Loucy (cell line): ENCODE data around the gene RFWD3.
A peak's percentile ranks its signal among the peaks of the same experiment; 100 is the strongest.

ENCODE experiments used
- H2AFZ ChIP-seq: fragments of 200-600 bp; sonication (generic); 2 replicates; pipeline ENCODE4 v1.6.0; 2016; ENCODE audit warnings: antibody characterized with exemption, mild to moderate bottlenecking, low read length, moderate library complexity
- H3F3A ChIP-seq: fragments of 200-600 bp; 2 replicates; pipeline ENCODE4 v1.6.0; 2016; ENCODE audit warnings: antibody characterized with exemption, low read depth, mild to moderate bottlenecking
- H3K27me3 ChIP-seq: fragments of 200-600 bp; sonication (generic); 2 replicates; pipeline ENCODE4 v1.6.1; 2014; ENCODE audit warnings: low read length, mild to moderate bottlenecking; ENCODE audit not compliant: insufficient read depth, poor library complexity, severe bottlenecking
- H3K36me3 ChIP-seq: fragments of 200-600 bp; sonication (generic); 2 replicates; pipeline ENCODE4 v1.6.1; 2016; ENCODE audit warnings: low read length; ENCODE audit not compliant: insufficient read depth
- H3K4me1 ChIP-seq: fragments of 200-600 bp; sonication (generic); 2 replicates; pipeline ENCODE4 v1.5.1; 2014; ENCODE audit warnings: low read length, mild to moderate bottlenecking; ENCODE audit not compliant: insufficient read depth, poor library complexity, severe bottlenecking
- H3K4me2 ChIP-seq: fragments of 200-600 bp; sonication (generic); 2 replicates; pipeline ENCODE4 v1.6.0; 2014; ENCODE audit warnings: antibody characterized with exemption, low read length, low read depth, mild to moderate bottlenecking; ENCODE audit not compliant: poor library complexity, severe bottlenecking
- H3K4me3 ChIP-seq: fragments of 200-600 bp; sonication (generic); 2 replicates; pipeline ENCODE4 v1.5.1; 2014; ENCODE audit warnings: low read length, mild to moderate bottlenecking, mixed read lengths; ENCODE audit not compliant: poor library complexity, severe bottlenecking
- H3K79me2 ChIP-seq: fragments of 200-600 bp; sonication (generic); 2 replicates; pipeline ENCODE4 v1.6.1; 2014; ENCODE audit warnings: low read length; ENCODE audit not compliant: insufficient read depth
- H3K9ac ChIP-seq: fragments of 200-600 bp; sonication (generic); 2 replicates; pipeline ENCODE4 v1.6.0; 2014; ENCODE audit warnings: mild to moderate bottlenecking, low read depth, low read length, moderate library complexity; ENCODE audit not compliant: poor library complexity, severe bottlenecking
- H3K9me2 ChIP-seq: fragments of 200-600 bp; sonication (generic); replicated peaks from 2 replicates; pipeline ENCODE4 v1.6.1; 2016; ENCODE audit warnings: low read depth, low read length, mixed read lengths
- H3K9me3 ChIP-seq: fragments of 200-600 bp; sonication (generic); 2 replicates; pipeline ENCODE4 v1.6.1; 2014; ENCODE audit warnings: mild to moderate bottlenecking, antibody characterized with exemption, low read length, low read depth; ENCODE audit not compliant: insufficient read depth
- H4K20me1 ChIP-seq: fragments of 200-600 bp; sonication (generic); 2 replicates; pipeline ENCODE4 v1.6.0; 2014; ENCODE audit warnings: antibody characterized with exemption, low read length, mild to moderate bottlenecking; ENCODE audit not compliant: insufficient read depth, poor library complexity, severe bottlenecking
- CTCF ChIP-seq: fragments of 200-600 bp; sonication (generic); conservative IDR thresholded peaks from 2 replicates; pipeline ENCODE4 v1.5.1; 2014; ENCODE audit warnings: mild to moderate bottlenecking, antibody characterized with exemption, low read length
- EZH2phosphoT487 ChIP-seq: fragments of 200-600 bp; IDR thresholded peaks from 2 replicates; pipeline ENCODE4 v1.6.1; 2018; ENCODE audit warnings: antibody characterized with exemption, mild to moderate bottlenecking, moderate library complexity, borderline replicate concordance

RFWD3 gene

GRCh38 chr16:74666425-74667254 lies at the start of gene RFWD3:
RFWD3 (minus strand) TSS chr16:74666877; CDS start chr16:74661449, 5,428 bp downstream.
- peaks cover 27% of the 10 kb centered on the region; the same call in 1 of the 2 replicates for H3K36me3 ChIP-seq
- no peaks in the 10 kb centered on the region for H3F3A ChIP-seq
- peak within 1 kb of the TSS; percentile 90 for H3K4me3 ChIP-seq
- peak within 1 kb of the TSS; percentile 97 for H2AFZ ChIP-seq
- peak within 1 kb of the TSS; percentile 81 for H3K4me2 ChIP-seq
- H3K9me2 ChIP-seq = no peaks in the 10 kb centered on the region
- TF ChIP-seq EZH2phosphoT487 (no peak), CTCF (no peak)
- H4K20me1 ChIP-seq = peaks cover 49% of the 10 kb centered on the region
- no peaks in the 10 kb centered on the region for H3K9me3 ChIP-seq
- peaks cover 8% of the 10 kb centered on the region for H3K27me3 ChIP-seq
- peak within 1 kb of the TSS; percentile 99 for H3K9ac ChIP-seq
- H3K79me2 ChIP-seq = peaks cover 58% of the 10 kb centered on the region
- peaks cover 43% of the 10 kb centered on the region for H3K4me1 ChIP-seq

- Histone ChIP-seq H3K4me2 (no peak overlapping the region), H2AFZ (no peak overlapping the region), H3K79me2 (no peaks in the 10 kb centered on the region), H3K4me1 (no peaks in the 10 kb centered on the region), H3K27me3 (no peaks in the 10 kb centered on the region), H3K9me2 (no peaks in the 10 kb centered on the region), H3K4me3 (no peak overlapping the region), H3K9ac (no peak overlapping the region), H4K20me1 (no peaks in the 10 kb centered on the region), H3K9me3 (no peaks in the 10 kb centered on the region), H3K36me3 (no peaks in the 10 kb centered on the region), H3F3A (no peaks in the 10 kb centered on the region)
- TF ChIP-seq EZH2phosphoT487 (no peak), CTCF (no peak)
Measured at GRCh38 chr16:74716355-74716754, 49.7 kb upstream of the RFWD3 start.

- no peak for TF ChIP-seq CTCF
- TF ChIP-seq EZH2phosphoT487 = no peak
- no peaks in the 10 kb centered on the region for H3K9me2 ChIP-seq
- no peak overlapping the region for H3K4me3 ChIP-seq
- H3K4me2 ChIP-seq = no peak overlapping the region
- no peaks in the 10 kb centered on the region for H3K36me3 ChIP-seq
- no peaks in the 10 kb centered on the region for H4K20me1 ChIP-seq
- no peaks in the 10 kb centered on the region for H3K79me2 ChIP-seq
- no peaks in the 10 kb centered on the region for H3K9me3 ChIP-seq
- H3K27me3 ChIP-seq = no peaks in the 10 kb centered on the region
- no peak overlapping the region for H2AFZ ChIP-seq
- H3K9ac ChIP-seq = no peak overlapping the region
- no peaks in the 10 kb centered on the region for H3F3A ChIP-seq
- peaks cover 4% of the 10 kb centered on the region for H3K4me1 ChIP-seq
Measured at GRCh38 chr16:74713876-74714275, 47.2 kb upstream of the RFWD3 start.
